GM12875 (cell line): ENCODE measurements around the gene P2RY1.
"Not testable (repeated sequence)": the region's sequence is repeated elsewhere in the genome, so short reads cannot be mapped to it uniquely, and the experiment has no call there.

ENCODE experiments used
- H3K4me3 ChIP-seq: one replicate; pipeline ENCODE4 v1.5.1; 2011; ENCODE audit warnings: low read depth, low read length, control low read depth
- TF ChIP-seq, protein P1 (sequence below): IDR thresholded peaks from 2 replicates; pipeline ENCODE4 v1.5.1; 2011; ENCODE audit warnings: low read depth, mild to moderate bottlenecking, control low read depth, inconsistent platforms, low read length, moderate library complexity, borderline replicate concordance; ENCODE audit not compliant: insufficient read depth

The P2RY1 gene

GRCh38 chr3:152839511-152839910 lies 4.6 kb downstream of the P2RY1 start:
- TF ChIP-seq, protein P1, sequence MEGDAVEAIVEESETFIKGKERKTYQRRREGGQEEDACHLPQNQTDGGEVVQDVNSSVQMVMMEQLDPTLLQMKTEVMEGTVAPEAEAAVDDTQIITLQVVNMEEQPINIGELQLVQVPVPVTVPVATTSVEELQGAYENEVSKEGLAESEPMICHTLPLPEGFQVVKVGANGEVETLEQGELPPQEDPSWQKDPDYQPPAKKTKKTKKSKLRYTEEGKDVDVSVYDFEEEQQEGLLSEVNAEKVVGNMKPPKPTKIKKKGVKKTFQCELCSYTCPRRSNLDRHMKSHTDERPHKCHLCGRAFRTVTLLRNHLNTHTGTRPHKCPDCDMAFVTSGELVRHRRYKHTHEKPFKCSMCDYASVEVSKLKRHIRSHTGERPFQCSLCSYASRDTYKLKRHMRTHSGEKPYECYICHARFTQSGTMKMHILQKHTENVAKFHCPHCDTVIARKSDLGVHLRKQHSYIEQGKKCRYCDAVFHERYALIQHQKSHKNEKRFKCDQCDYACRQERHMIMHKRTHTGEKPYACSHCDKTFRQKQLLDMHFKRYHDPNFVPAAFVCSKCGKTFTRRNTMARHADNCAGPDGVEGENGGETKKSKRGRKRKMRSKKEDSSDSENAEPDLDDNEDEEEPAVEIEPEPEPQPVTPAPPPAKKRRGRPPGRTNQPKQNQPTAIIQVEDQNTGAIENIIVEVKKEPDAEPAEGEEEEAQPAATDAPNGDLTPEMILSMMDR, result no peak

DNA sequence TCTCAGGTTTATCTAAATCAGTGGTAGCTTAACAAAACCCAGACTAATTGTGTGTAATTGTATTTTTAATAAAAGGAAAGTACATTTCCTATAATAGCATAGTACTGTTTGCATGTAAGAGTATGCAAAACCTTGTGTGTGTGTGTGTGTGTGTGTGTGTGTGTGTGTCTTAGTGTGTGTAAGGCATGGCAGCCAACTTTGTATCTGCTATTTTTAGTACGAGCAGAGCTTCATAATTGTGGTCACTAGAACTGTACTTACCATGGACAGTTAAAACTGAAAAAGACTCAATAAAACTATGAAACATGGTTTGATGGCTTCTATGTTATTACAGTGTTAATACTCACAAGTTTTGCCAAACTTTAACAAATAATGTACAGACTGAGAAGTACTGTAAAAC lies 6.2 kb downstream of the P2RY1 start:
- H3K4me3 ChIP-seq, result no peak overlapping the region
- TF ChIP-seq, protein P1, result no peak

More at GRCh38 chr3:152839511-152839910, 4.6 kb downstream of the P2RY1 start:
- H3K4me3 ChIP-seq, result no peak overlapping the region

- TF ChIP-seq, protein P1, result no peak
- no peak overlapping the region for H3K4me3 ChIP-seq
These were observed 7.5 kb downstream of the P2RY1 start for GRCh38 chr3:152842413-152842812.

DNA sequence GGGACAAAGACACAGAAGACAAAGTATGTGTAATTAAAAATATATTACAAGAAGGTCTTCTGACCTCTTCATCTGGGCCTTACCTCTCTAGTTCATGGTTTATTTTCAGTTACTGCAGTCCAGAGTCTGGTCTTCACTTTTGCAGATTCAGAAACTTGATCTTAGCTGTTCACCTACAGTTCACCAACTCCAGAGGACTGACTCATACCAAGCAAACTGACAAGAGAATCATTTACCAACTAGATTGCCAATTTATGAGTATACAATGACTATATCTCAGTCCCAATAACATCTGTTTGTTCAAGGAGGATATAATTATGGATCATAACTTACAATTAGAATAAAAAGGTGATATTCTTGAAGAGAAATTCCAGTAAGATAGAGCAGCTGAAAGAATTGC lies 9.0 kb downstream of the P2RY1 start:
- H3K4me3 ChIP-seq, result no peak overlapping the region
- TF ChIP-seq, protein P1, result no peak

DNA sequence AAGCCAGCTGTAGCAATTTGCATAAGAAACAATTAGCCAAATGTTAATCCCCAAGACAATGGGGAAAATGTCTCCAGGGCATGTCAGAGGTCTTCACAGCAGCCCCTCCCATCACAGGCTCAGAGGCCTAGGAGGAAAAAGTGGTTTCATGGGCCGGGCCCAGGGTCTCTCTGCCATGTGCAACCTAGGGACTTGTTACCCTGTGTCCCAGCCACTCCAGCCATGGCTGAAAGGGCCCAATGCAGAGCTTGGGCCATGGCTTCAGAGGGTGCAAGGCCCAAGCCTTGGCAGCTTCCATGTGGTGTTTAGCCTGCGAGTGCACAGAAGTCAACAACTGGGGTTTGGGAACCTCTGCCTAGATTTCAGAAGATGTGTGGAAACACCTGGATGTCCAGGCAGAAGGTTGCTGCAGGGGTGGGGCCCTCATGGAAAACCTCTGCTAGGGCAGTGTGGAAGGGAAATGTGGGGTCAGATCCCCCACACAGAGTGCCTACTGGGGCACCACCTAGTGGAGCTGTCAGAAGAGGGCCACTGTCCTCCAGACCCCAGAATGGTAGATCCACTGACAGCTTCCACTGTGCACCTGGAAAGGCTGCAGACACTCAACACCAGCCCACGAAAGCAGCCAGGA lies 11.8 kb downstream of the P2RY1 start:
- not testable (repeated sequence) for H3K4me3 ChIP-seq

GRCh38 chr3:152847599-152847998 lies 12.7 kb downstream of the P2RY1 start:
- H3K4me3 ChIP-seq, result not testable (repeated sequence)

GRCh38 chr3:152849996-152850578 lies 15.2 kb downstream of the P2RY1 start:
- TF ChIP-seq, protein P1, result no peak
- H3K4me3 ChIP-seq, result no peak overlapping the region

DNA sequence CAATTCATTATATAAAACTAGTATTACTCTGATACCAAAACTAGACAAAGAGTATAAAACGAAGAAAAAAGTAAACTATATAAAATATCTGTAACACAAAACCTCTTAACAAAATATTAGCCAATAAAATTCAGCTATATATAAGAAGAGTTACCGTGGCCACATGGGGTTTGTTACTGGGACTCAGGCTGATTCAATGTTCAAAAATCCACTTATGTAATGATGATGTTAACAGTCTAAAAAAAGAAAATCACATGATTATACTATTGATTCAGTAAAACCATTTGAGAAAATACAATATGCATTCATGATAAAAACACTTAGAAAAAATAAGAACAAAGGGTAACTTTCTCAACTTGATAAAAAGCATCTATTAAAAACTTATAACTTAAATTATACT lies 18.3 kb downstream of the P2RY1 start:
- TF ChIP-seq, protein P1, result no peak
- no peak overlapping the region for H3K4me3 ChIP-seq
